Calu3 (cell line): Measurements from ENCODE around the gene PARP12. TPM values are rescaled to one million over a fixed set of nuclear protein-coding genes. Genes with fewer than 3 reads are reported as not detected.

Source experiments
- BruUV-seq: library from RNA; stranded (reverse); fragments of 400-500 nt; replicated peaks from 2 replicates; lab custom pipeline; 2021; lab: Mats Ljungman, UMichigan
- CTCF ChIA-PET: fragments of 300-600 bp; sonication (Branson Sonifier 250); formaldehyde crosslinking; loops from one replicate; lab custom pipeline; 2022; ENCODE audit warnings: antibody characterized with exemption; lab: Charles Lee
- DNase-seq: peaks from one replicate; pipeline ENCODE4 v3.0.0; 2022
- H3K27ac Mint-ChIP-seq: one replicate; pipeline ENCODE4 v1.8.0; 2022; ENCODE audit warnings: mixed read lengths; ENCODE audit not compliant: unreplicated experiment
- H3K27me3 Mint-ChIP-seq: one replicate; pipeline ENCODE4 v1.8.0; 2022; ENCODE audit warnings: mixed read lengths; ENCODE audit not compliant: unreplicated experiment
- H3K36me3 Mint-ChIP-seq: one replicate; pipeline ENCODE4 v1.8.0; 2022; ENCODE audit warnings: mild to moderate bottlenecking, moderate library complexity, mixed read lengths; ENCODE audit not compliant: insufficient read depth, unreplicated experiment
- H3K4me1 Mint-ChIP-seq: one replicate; pipeline ENCODE4 v1.8.0; 2022; ENCODE audit warnings: mild to moderate bottlenecking, low read depth, mixed read lengths; ENCODE audit not compliant: unreplicated experiment
- H3K4me3 Mint-ChIP-seq: one replicate; pipeline ENCODE4 v1.8.0; 2022; ENCODE audit warnings: mild to moderate bottlenecking, low read depth, moderate library complexity, mixed read lengths; ENCODE audit not compliant: unreplicated experiment
- H3K9me3 Mint-ChIP-seq: one replicate; pipeline ENCODE4 v1.8.0; 2022; ENCODE audit warnings: low read depth, mixed read lengths; ENCODE audit not compliant: unreplicated experiment
- intact Hi-C: fragments of 100-400 bp; cut with micrococcal nuclease; formaldehyde crosslinking; loops from one replicate; pipeline ENCODE4 v1.10.0; 2022; ENCODE audit not compliant: unreplicated experiment
- total RNA-seq: library from RNA; stranded (reverse); gene quantifications from 2 replicates; pipeline ENCODE4 v1.2.3, GENCODE V29; 2022
- TF ChIP-seq, protein P1 (sequence below): fragments of 200-600 bp; IDR thresholded peaks from one replicate; pipeline ENCODE4 v1.8.0; 2022; ENCODE audit warnings: antibody characterized with exemption; ENCODE audit not compliant: unreplicated experiment

Gene PARP12
- total RNA-seq, 1 experiment from 2014 or later = 66.6 TPM

DNA sequence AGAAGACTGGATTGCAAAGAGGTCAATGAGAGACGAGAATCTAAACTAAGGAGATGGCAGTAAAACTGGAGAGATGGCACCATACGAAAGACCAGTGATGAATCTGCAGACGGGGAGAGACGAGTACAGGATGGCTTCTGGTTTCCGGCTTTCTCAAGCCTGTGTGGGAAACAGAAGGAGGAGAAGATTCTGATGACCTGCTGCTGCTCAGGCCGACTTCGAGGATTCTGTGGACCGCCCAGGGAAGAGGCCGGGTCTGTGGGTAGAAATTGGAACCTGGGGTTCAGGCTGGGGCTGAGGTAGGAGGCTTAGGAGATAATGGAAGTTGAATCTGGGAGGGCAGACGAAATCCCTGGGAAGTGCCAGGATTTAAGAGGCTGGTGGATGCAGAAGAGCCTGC is 48.6 kb downstream of the PARP12 start:
- Mint-ChIP-seq H3K4me3 (no peak overlapping the region), H3K27me3 (no peaks in the 10 kb centered on the region), H3K36me3 (peaks cover 12% of the 10 kb centered on the region), H3K9me3 (no peaks in the 10 kb centered on the region), H3K27ac (no peak overlapping the region), H3K4me1 (no peaks in the 10 kb centered on the region)
- TF ChIP-seq, protein P1, sequence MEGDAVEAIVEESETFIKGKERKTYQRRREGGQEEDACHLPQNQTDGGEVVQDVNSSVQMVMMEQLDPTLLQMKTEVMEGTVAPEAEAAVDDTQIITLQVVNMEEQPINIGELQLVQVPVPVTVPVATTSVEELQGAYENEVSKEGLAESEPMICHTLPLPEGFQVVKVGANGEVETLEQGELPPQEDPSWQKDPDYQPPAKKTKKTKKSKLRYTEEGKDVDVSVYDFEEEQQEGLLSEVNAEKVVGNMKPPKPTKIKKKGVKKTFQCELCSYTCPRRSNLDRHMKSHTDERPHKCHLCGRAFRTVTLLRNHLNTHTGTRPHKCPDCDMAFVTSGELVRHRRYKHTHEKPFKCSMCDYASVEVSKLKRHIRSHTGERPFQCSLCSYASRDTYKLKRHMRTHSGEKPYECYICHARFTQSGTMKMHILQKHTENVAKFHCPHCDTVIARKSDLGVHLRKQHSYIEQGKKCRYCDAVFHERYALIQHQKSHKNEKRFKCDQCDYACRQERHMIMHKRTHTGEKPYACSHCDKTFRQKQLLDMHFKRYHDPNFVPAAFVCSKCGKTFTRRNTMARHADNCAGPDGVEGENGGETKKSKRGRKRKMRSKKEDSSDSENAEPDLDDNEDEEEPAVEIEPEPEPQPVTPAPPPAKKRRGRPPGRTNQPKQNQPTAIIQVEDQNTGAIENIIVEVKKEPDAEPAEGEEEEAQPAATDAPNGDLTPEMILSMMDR = no peak
- CTCF ChIA-PET = no interaction called here
- DNase-seq = no peak
- no TSS peak for BruUV-seq
- intact Hi-C loops = no loop called here

DNA sequence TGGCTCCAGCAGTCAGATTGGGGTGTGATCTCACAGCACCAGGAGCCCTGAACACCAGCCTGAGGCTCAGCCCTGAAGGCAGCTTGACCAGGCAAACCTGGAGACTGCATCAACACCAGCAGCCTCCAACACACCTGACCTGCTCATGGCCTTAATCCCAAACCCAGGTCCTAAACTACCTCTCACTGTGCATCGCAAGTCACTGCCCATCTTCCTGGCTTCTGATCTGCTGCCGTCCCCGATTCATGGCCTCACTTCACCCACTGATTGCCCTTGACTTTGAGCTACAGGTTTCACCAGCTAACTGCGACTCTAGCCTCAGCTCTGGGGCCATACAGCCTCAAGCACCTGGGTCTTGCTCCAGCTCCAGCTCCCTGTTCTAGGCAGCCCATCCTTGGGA is 49.1 kb downstream of the PARP12 start:
- H3K27ac Mint-ChIP-seq = no peak overlapping the region
- no TSS peak for BruUV-seq

DNA sequence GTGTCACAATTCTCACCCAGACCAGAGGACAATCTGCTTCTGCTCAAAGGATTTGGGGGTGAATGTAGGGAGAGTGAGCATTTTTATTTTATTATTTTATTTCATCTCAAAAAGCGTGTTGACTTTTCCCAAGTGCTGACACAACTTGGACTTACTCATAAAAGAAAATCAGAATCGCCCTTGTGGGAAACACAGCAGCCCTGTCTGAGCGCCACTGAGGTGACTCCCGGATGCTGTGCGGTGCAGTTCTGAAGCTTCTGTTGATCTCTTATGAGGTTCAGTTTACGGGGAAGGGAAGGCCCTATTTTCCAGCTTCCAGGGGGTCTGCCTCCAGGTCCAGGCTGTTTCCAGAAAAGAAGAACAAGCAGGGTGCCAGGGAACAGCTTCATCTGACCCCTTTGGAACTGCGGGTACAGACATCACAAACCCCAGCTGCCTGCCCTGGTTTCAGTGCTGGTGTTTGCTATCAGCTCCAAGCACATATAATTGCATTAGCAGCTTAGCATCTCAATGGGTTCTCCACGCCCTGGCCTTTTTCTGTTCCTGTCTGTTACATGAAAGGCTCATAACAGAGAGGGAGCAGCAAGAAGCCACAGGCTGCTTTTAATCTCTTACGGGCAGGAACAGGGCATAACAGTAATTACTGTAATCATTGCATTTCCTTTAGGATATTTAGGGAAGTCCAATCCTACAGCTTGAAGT is 52.4 kb downstream of the PARP12 start:
- Mint-ChIP-seq H3K36me3 (peaks cover 9% of the 10 kb centered on the region), H3K4me3 (no peak overlapping the region), H3K27ac (no peak overlapping the region), H3K4me1 (no peaks in the 10 kb centered on the region), H3K27me3 (no peaks in the 10 kb centered on the region), H3K9me3 (no peaks in the 10 kb centered on the region)
- intact Hi-C loops = no loop called here
- TF ChIP-seq, protein P1 = no peak
- DNase-seq = no peak
- BruUV-seq = no TSS peak
- CTCF ChIA-PET = interaction anchor here (0.5 to 0.6 kb wide), 2 partner anchors 117 to 488 kb away, joined by 3 to 5 read pairs; no protein-coding TSS in a partner anchor

More for the DNA sequence above, 49.1 kb downstream of the PARP12 start:
- DNase-seq = no peak
- no peaks in the 10 kb centered on the region for H3K4me1 Mint-ChIP-seq
- peaks cover 12% of the 10 kb centered on the region for H3K36me3 Mint-ChIP-seq
- CTCF ChIA-PET = no interaction called here
- intact Hi-C loops = no loop called here
- no peak overlapping the region for H3K4me3 Mint-ChIP-seq
- TF ChIP-seq, protein P1 = no peak
- no peaks in the 10 kb centered on the region for H3K27me3 Mint-ChIP-seq
- H3K9me3 Mint-ChIP-seq = no peaks in the 10 kb centered on the region

DNA sequence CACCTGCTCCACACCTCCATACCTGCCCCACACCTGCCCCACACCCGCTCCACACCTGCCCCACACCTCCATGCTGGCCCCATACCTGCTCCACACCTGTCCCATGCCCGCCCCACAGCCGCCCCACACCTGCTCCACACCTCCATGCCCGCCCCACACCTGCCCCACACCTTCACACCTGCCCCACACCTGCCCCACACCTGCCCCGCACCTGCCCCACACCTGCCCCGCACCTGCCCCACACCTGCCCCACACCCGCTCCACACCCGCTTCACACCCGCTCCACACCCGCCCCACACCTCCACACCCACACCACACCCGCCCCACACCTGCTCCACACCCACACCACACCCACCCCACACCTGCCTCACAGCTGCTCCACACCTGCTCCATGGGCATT is 53.0 kb downstream of the PARP12 start:
- H3K4me3 Mint-ChIP-seq = no peak overlapping the region
- no peak for DNase-seq
- CTCF ChIA-PET = interaction anchor here (0.6 to 0.8 kb wide), 2 partner anchors 116 to 393 kb away, joined by 5 to 7 read pairs; no protein-coding TSS in a partner anchor
- intact Hi-C loops = no loop called here
- peaks cover 9% of the 10 kb centered on the region for H3K36me3 Mint-ChIP-seq
- no peak overlapping the region for H3K27ac Mint-ChIP-seq
- H3K4me1 Mint-ChIP-seq = no peaks in the 10 kb centered on the region
- no peaks in the 10 kb centered on the region for H3K27me3 Mint-ChIP-seq
- no TSS peak for BruUV-seq
- TF ChIP-seq, protein P1 = no peak
- no peaks in the 10 kb centered on the region for H3K9me3 Mint-ChIP-seq
